ENCODE measurements around the gene NMRK2.

NMRK2 gene

DNA sequence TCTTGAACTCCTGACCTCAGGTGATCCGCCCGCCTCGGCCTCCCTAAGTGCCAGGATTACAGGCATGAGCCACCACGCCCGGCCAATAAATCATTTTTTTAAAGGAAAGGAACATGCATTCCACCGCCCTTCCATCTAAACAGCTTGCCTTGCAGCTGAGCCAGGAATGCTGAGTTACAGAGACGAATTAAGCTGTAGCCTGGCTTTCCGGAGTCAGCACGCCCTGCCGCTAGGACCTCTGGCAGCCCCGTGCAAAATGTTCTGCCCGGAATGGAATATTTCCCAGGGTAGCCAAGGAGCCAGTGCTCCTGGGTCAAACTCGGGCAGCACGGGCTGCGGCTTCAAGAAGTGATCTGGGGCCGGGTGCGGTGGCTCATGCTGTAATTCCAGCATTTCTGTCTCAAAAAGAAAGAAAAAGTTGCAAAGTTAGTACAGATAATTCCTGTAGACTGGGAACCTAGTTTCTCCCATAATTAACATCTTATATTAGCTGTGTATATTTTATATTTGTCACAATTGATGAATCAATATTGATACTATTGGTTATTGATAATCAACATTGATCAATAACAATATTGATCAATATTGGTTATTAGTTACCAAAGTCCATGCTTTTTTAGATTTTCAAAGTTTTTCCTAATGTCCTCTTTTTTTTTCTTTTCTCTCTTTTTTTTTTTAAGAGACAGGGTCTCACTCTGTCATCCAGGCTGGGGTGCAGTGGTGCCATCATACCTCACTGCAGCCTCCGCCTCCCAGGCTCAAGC, 33.2 kb upstream of the NMRK2 start:
- TF ChIP-seq, protein P1, sequence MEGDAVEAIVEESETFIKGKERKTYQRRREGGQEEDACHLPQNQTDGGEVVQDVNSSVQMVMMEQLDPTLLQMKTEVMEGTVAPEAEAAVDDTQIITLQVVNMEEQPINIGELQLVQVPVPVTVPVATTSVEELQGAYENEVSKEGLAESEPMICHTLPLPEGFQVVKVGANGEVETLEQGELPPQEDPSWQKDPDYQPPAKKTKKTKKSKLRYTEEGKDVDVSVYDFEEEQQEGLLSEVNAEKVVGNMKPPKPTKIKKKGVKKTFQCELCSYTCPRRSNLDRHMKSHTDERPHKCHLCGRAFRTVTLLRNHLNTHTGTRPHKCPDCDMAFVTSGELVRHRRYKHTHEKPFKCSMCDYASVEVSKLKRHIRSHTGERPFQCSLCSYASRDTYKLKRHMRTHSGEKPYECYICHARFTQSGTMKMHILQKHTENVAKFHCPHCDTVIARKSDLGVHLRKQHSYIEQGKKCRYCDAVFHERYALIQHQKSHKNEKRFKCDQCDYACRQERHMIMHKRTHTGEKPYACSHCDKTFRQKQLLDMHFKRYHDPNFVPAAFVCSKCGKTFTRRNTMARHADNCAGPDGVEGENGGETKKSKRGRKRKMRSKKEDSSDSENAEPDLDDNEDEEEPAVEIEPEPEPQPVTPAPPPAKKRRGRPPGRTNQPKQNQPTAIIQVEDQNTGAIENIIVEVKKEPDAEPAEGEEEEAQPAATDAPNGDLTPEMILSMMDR (IDR thresholded peaks at IDR 0.05; ENCODE audit: borderline replicate concordance, insufficient read depth, low read depth, low read length) = no peak
- no peak overlapping the region for H3K4me3 ChIP-seq (ENCODE audit: low read depth, low read length)

DNA sequence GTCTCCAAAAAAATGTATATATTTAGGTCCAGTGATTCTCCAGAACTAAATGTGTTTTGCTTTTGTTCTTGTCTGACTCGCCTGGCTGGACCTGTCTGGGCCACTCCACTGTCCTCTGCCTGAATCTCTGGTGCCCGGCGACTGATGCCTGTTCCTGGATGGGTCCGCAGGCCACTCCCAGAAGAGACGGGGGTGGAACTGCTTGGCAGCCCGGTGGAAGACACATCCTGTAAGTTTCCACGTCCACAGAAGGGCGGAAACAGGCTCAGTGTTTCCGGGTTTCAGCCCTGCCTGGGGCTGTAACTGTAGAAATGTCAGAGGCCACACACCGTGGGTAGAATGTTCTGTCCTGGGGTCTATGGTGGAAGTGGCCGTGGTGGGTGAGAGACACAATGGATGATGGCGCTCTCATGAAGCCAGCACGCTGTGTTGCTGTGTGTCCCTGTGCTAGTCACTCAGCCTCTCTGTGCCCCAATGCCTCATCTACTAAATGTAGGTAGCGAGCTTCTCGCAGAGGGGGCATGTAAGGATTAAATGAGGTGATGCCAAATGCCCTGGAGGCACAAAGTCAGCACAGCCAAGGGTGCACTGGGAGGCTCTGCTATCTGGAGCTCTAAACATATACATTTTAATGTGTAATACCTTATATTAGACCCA, 30.4 kb upstream of the NMRK2 start:
- TF ChIP-seq, protein P1 (IDR thresholded peaks at IDR 0.05; ENCODE audit: borderline replicate concordance, insufficient read depth, low read depth, low read length) = no peak

DNA sequence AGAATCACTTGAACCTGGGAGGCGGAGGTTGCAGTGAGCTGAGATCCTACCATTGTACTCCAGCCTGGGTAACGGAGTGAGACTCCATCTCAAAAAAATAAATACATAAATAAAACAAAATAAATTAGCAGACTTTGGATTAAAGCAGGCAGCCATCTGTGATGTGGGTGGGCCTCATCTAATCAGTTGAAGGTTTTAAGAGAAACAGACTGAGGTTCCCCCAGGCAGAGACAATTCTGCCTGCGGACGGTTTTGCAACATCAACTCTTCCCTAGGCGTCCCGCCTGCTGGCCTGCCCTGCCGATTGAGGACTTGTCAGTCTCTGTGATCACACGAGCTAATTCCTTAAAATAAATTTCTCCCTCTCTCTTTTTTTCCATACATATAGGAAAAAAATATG, 28.6 kb upstream of the NMRK2 start:
- TF ChIP-seq, protein P1 (IDR thresholded peaks at IDR 0.05; ENCODE audit: borderline replicate concordance, insufficient read depth, low read depth, low read length) = no peak
- H3K4me3 ChIP-seq (ENCODE audit: low read depth, low read length) = no peak overlapping the region

More for the DNA sequence above, 30.4 kb upstream of the NMRK2 start:
- H3K4me3 ChIP-seq (ENCODE audit: low read depth, low read length) = no peak overlapping the region

DNA sequence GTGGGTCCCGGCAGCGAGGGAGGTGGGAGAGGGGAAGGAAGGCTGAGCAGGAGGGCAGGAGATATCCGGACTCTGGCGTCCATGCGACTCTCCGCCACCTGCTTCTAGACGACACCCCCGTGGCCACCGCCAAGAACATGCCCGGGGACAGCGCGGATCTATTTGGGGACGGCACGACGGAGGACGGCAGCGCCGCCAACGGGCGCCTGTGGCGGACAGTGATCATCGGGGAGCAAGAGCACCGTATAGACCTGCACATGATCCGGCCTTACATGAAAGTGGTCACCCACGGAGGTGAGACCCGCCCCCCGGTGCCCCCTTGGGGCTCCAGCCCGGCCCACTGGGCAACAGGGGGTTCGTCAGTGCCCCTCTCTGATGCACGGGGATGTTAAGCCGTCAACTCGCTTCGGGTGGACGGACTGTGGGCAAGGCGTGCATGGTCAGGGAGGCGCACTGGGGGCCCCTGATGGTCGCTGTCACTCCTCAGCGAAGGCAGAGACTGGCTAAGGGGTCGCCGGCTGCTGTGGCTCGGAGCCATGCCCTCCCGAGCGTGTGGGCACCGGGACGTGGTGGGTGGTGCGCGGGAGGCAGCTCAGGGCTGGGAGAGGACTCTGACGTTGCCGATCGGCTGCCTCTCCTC, 25.1 kb upstream of the NMRK2 start:
- H3K4me3 ChIP-seq (ENCODE audit: low read depth, low read length) = no peak overlapping the region
- TF ChIP-seq, protein P1 (IDR thresholded peaks at IDR 0.05; ENCODE audit: borderline replicate concordance, insufficient read depth, low read depth, low read length) = no peak

DNA sequence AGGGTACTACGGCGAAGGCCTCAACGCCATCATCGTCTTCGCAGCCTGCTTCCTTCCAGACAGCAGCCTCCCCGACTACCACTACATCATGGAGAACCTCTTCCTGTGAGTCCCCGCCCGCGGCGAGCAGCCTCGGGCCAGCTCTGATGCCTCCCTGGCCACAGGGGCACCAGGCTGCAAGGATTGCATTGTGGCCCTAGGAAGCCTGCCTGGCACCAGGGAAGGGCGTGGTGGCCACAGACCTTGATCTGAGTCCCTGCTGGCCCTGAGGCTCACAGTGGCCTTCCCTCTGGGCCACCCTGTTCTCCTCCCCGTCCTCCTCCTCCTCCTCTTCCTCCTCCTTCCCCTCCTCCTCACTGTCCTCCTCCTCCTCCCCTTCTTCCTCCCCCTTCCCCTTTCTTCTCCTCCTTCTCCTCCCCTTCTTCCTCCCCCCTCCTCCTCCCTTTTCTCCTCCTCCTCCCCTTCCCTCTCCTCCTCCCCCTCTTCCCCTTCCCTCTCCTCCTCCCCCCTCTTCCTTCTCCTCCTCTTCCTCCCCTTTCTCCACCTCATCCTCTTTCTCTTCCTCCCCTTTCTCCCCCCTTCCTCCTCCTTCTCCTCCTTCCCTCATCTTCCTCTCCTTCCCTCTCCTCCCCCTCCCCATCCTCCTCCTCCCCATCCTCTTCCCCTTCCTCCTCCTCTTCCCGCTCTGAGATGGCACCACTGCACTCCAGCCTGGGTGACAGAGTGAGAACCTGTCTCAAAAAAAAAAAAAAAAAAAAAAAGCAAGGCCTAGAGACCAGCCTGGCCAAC, 24.4 kb upstream of the NMRK2 start:
- H3K4me3 ChIP-seq (ENCODE audit: low read depth, low read length) = no peak overlapping the region
- TF ChIP-seq, protein P1 (IDR thresholded peaks at IDR 0.05; ENCODE audit: borderline replicate concordance, insufficient read depth, low read depth, low read length) = no peak

DNA sequence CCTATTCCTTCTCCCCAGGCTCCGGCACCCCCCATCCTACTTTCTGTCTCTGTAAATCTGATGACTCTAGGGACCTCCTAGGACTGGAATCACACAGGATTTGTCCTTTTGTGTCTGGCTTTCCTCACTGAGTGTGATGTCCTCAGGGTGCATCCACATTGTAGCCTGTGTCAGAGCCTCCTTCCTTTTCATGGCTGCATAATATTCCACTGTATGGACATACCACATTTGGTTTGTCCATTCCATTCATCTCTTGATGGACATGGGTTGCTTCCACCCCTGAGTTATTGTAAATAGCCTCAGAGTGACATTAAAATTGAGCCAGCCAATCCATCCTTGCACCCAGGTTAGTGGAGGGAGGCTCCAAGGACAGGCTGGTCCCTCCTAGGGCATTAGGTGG, 22.8 kb upstream of the NMRK2 start:
- TF ChIP-seq, protein P1 (IDR thresholded peaks at IDR 0.05; ENCODE audit: borderline replicate concordance, insufficient read depth, low read depth, low read length) = no peak
- no peak overlapping the region for H3K4me3 ChIP-seq (ENCODE audit: low read depth, low read length)

All from GM12875 (cell line).